ENCODE measurements around the gene LMOD1.

GRCh38 chr1:201851949-201852348 is 94.4 kb downstream of the LMOD1 start:
- TF ChIP-seq CTCF (IDR thresholded peaks at IDR 0.05 in 4 of 5, conservative IDR thresholded peaks at IDR 0.05 in 1 of 5), result no peak
- no peak for TF ChIP-seq POLR2A (IDR thresholded peaks at IDR 0.05)

Data from gastrocnemius medialis (tissue), 4 donors.